ENCODE data around the gene ATP6V0E1.
"Not testable (repeated sequence)": the region's sequence is repeated elsewhere in the genome, so short reads cannot be mapped to it uniquely, and the experiment has no call there.

Gene ATP6V0E1

GRCh38 chr5:173041881-173042762 lies 58.6 kb downstream of the ATP6V0E1 start:
- H3F3A ChIP-seq (ENCODE audit: low read depth), result no peaks in the 10 kb centered on the region
- no peak overlapping the region for H3K4me2 ChIP-seq (ENCODE audit: low read depth, low read length, poor library complexity, severe bottlenecking)
- no peak overlapping the region for H3K4me3 ChIP-seq (ENCODE audit: low read length, poor library complexity, severe bottlenecking)
- no peaks in the 10 kb centered on the region for H3K4me1 ChIP-seq (ENCODE audit: insufficient read depth, low read length, poor library complexity, severe bottlenecking)
- H3K27me3 ChIP-seq (ENCODE audit: insufficient read depth, low read length, poor library complexity, severe bottlenecking), result no peaks in the 10 kb centered on the region
- H3K9ac ChIP-seq (ENCODE audit: low read depth, low read length, poor library complexity, severe bottlenecking), result no peak overlapping the region
- no peaks in the 10 kb centered on the region for H3K9me3 ChIP-seq (ENCODE audit: insufficient read depth, low read depth, low read length)
- H3K9me2 ChIP-seq (replicated peaks; ENCODE audit: low read depth, low read length), result no peaks in the 10 kb centered on the region
- TF ChIP-seq EZH2phosphoT487 (IDR thresholded peaks at IDR 0.05; ENCODE audit: borderline replicate concordance), result no peak
- no peak for TF ChIP-seq CTCF (conservative IDR thresholded peaks at IDR 0.05; ENCODE audit: low read length)
- no peaks in the 10 kb centered on the region for H3K79me2 ChIP-seq (ENCODE audit: insufficient read depth, low read length)
- H2AFZ ChIP-seq (ENCODE audit: low read length), result no peak overlapping the region
- no peaks in the 10 kb centered on the region for H3K36me3 ChIP-seq (ENCODE audit: insufficient read depth, low read length)
- H4K20me1 ChIP-seq (ENCODE audit: insufficient read depth, low read length, poor library complexity, severe bottlenecking), result no peaks in the 10 kb centered on the region

- Histone ChIP-seq H4K20me1 (ENCODE audit: insufficient read depth, low read length, poor library complexity, severe bottlenecking) (no peaks in the 10 kb centered on the region), H3K4me1 (ENCODE audit: insufficient read depth, low read length, poor library complexity, severe bottlenecking) (no peaks in the 10 kb centered on the region), H3K9ac (ENCODE audit: low read depth, low read length, poor library complexity, severe bottlenecking) (no peak overlapping the region), H3K36me3 (ENCODE audit: insufficient read depth, low read length) (no peaks in the 10 kb centered on the region), H2AFZ (ENCODE audit: low read length) (no peak overlapping the region), H3K4me2 (ENCODE audit: low read depth, low read length, poor library complexity, severe bottlenecking) (no peak overlapping the region), H3K9me3 (ENCODE audit: insufficient read depth, low read depth, low read length) (no peaks in the 10 kb centered on the region), H3K4me3 (ENCODE audit: low read length, poor library complexity, severe bottlenecking) (no peak overlapping the region), H3K27me3 (ENCODE audit: insufficient read depth, low read length, poor library complexity, severe bottlenecking) (no peaks in the 10 kb centered on the region), H3K9me2 (replicated peaks; ENCODE audit: low read depth, low read length) (no peaks in the 10 kb centered on the region), H3K79me2 (ENCODE audit: insufficient read depth, low read length) (no peaks in the 10 kb centered on the region), H3F3A (ENCODE audit: low read depth) (no peaks in the 10 kb centered on the region)
- TF ChIP-seq CTCF (conservative IDR thresholded peaks at IDR 0.05; ENCODE audit: low read length) (no peak), EZH2phosphoT487 (IDR thresholded peaks at IDR 0.05; ENCODE audit: borderline replicate concordance) (no peak)
These were observed 59.2 kb downstream of the ATP6V0E1 start for GRCh38 chr5:173042763-173043107.

GRCh38 chr5:173045474-173045873 lies 61.9 kb downstream of the ATP6V0E1 start:
- Histone ChIP-seq H3K4me1 (ENCODE audit: insufficient read depth, low read length, poor library complexity, severe bottlenecking) (no peaks in the 10 kb centered on the region), H3K9me3 (ENCODE audit: insufficient read depth, low read depth, low read length) (no peaks in the 10 kb centered on the region), H3K79me2 (ENCODE audit: insufficient read depth, low read length) (no peaks in the 10 kb centered on the region), H3K9ac (ENCODE audit: low read depth, low read length, poor library complexity, severe bottlenecking) (no peak overlapping the region), H3K27me3 (ENCODE audit: insufficient read depth, low read length, poor library complexity, severe bottlenecking) (no peaks in the 10 kb centered on the region), H4K20me1 (ENCODE audit: insufficient read depth, low read length, poor library complexity, severe bottlenecking) (no peaks in the 10 kb centered on the region), H3K9me2 (replicated peaks; ENCODE audit: low read depth, low read length) (no peaks in the 10 kb centered on the region), H3K4me2 (ENCODE audit: low read depth, low read length, poor library complexity, severe bottlenecking) (no peak overlapping the region), H2AFZ (ENCODE audit: low read length) (no peak overlapping the region), H3K4me3 (ENCODE audit: low read length, poor library complexity, severe bottlenecking) (no peak overlapping the region), H3K36me3 (ENCODE audit: insufficient read depth, low read length) (no peaks in the 10 kb centered on the region), H3F3A (ENCODE audit: low read depth) (no peaks in the 10 kb centered on the region)
- no peak for TF ChIP-seq EZH2phosphoT487 (IDR thresholded peaks at IDR 0.05; ENCODE audit: borderline replicate concordance)
- no peak for TF ChIP-seq CTCF (conservative IDR thresholded peaks at IDR 0.05; ENCODE audit: low read length)

GRCh38 chr5:173047096-173047837 lies 63.7 kb downstream of the ATP6V0E1 start:
- not testable (repeated sequence) for H3K36me3 ChIP-seq (ENCODE audit: insufficient read depth, low read length); H3K9me2 ChIP-seq (replicated peaks; ENCODE audit: low read depth, low read length); H2AFZ ChIP-seq (ENCODE audit: low read length); H3K4me1 ChIP-seq (ENCODE audit: insufficient read depth, low read length, poor library complexity, severe bottlenecking); H3K4me3 ChIP-seq (ENCODE audit: low read length, poor library complexity, severe bottlenecking); H3K9ac ChIP-seq (ENCODE audit: low read depth, low read length, poor library complexity, severe bottlenecking); H3F3A ChIP-seq (ENCODE audit: low read depth); H4K20me1 ChIP-seq (ENCODE audit: insufficient read depth, low read length, poor library complexity, severe bottlenecking); H3K27me3 ChIP-seq (ENCODE audit: insufficient read depth, low read length, poor library complexity, severe bottlenecking); H3K4me2 ChIP-seq (ENCODE audit: low read depth, low read length, poor library complexity, severe bottlenecking); H3K79me2 ChIP-seq (ENCODE audit: insufficient read depth, low read length); H3K9me3 ChIP-seq (ENCODE audit: insufficient read depth, low read depth, low read length)

Data from Loucy (cell line).